ENCODE measurements around the gene HK1.

HK1 gene

DNA sequence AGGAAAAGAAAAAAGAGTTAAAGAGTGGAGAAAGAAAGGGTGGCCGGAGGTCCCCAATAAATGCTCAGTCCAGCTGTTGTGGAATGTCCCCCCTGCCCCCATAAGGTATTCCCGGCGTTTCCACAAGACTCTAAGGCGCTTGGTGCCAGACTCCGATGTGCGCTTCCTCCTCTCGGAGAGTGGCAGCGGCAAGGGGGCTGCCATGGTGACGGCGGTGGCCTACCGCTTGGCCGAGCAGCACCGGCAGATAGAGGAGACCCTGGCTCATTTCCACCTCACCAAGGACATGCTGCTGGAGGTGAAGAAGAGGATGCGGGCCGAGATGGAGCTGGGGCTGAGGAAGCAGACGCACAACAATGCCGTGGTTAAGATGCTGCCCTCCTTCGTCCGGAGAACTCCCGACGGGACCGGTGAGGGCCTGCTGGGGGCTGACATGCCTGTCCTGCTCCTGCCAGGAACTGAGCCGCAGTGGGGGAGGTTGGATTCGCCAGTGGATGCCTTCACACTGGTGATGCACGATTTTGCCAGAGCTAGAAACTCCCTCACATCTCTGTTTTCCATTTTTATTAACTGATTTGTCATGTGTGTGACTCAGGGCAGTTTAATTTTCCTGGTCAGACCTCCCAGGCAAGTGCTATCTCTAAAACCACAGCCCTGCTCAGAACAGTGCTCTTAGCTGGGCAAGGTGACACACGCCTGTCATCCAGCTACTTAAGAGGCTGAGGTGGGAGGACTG is 104.3 kb downstream of the HK1 start:
- no peak for DNase-seq

DNA sequence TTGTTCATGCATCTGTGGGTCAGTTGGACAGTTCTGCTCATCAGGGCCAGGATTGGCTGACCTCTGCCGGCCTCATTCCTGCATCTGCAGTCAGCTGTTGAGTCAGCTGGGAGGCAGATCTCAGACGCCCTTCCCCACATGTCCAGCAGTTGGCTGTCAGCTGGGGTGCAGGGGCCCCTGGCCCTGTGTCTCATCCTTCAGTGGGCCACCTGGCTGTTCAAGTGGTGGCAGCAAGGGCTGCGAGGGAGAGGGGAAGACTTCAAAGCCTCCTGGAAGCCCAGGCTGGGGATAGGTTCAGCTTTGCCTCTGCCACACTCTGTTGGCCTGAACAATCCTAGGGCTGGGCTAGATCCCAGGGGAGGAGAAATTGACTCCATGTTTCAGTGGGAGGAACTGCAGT is 105.3 kb downstream of the HK1 start:
- no peak for DNase-seq

DNA sequence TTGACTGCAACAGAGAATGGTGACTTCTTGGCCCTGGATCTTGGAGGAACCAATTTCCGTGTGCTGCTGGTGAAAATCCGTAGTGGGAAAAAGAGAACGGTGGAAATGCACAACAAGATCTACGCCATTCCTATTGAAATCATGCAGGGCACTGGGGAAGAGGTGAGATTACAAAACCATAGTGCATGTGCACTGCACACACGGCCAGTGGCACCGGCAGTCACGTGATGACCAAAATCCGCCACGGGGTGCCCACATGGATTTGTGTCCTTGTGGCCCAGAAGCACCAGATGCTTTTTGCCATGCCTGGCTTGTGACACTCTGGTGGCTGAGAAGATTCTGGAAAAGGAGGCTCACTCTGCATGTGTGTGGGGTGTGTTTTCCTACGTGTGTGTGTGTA is 106.0 kb downstream of the HK1 start:
- DNase-seq = no peak

DNA sequence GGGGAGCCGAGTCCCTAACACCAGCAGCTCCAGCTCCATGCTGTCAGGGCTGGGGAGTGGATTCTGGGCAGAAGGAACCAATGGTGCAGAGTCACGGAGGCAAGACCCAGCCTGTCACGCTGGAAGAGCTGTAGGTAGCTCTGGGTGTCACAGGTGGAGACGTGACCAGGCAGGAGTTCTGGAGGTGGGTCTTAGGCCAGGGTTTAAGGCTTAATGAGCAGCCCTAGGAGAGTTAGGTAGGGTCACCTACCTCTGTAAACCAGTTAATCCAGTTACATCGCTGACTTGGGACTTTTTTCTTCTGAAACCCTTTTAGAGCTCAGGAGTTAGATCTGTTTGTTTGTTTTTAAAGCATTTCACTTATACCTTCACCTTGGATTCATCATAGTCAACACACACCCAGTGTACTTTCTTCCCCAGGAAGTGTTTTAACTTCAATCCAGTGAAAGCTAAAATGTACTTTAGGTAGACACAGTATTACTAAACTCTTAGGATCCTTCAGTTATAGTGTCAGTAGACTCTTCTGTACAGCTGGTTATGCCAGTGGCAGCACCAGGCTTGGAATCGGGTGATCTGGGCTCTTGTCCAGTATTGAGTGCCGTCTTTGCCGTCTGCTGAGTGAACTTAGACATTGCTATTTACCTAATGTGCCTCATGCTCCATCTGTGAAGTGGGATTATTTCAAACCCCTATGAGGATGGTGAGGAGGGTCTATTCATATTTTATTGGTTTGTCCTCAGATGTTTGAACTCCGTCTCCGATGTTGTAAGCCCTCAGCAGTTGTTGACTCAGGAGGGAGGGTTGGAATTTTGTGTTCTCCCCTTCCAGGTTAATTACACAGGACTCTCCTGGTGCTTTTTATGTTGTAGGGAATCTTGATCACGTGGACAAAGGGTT is 107.4 kb downstream of the HK1 start:
- DNase-seq = no peak

DNA sequence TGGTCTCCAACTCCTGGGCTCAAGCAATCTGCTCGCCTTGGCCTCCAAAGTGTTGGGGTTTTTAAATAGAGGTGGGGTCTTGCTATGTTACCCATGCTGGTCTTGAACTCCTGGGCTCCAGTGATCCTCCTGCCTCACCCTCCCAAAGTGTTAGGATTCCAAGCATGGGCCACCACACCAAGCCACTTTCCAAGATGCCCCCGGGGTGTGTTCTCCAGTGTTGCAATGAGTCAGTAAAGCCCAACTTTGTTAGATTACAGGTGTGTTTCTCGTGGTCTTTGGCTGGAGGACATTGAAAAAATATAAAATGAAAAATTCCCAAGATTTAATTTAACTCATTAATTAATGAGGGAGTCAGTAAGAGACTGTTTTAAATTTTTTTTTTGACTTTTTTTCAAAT is 109.2 kb downstream of the HK1 start:
- DNase-seq = no peak

DNA sequence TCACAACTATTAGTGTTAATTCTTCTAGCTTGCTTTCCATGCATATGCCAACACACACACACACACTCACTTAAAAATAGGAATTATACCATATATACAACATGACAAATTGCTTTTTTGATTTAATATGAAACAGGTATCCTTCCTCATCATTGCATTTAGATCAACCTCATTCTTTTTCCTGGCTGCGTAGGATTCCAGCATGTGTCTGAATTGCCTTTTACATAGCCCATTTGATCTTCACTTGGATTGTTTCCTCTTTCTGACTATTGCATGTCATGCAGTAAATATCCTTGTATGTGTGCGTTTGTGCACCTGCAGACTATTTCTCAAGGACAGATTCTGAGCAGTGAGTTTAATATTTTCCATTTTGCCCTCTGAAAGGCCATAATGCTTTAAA is 110.2 kb downstream of the HK1 start:
- no peak for DNase-seq

DNA sequence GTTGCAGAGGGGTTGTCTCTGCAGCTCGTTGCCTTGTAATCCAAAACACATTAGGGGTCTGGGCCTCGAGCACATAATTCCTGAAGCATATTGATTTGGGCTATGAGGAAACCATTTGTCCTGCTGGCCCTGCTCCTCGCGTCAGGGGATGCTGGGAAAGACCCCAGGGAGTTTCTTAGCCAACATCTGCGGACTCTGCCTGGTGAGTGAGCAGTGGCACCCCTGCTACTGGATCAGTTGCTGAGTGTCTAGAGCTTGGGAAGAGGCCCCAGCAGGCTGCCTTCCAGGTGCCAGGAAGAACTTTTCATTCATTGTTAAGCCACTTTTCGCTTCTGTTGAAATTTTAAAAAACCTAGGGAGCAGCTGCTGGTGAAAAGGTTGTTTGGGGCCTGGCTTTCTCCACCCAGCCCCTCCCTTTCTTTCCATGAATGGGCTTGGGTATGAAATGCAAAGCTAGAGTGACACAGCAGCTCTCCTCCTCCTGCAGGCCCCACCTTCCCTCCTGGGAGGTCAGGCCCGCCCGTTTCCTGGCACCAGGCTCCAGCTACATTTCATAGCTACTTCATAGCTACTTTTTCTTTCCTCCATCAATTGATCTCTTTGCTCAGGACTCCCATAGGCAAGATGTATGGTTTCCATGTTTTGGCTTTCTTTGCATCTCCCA is 111.7 kb downstream of the HK1 start:
- DNase-seq = no peak

DNA sequence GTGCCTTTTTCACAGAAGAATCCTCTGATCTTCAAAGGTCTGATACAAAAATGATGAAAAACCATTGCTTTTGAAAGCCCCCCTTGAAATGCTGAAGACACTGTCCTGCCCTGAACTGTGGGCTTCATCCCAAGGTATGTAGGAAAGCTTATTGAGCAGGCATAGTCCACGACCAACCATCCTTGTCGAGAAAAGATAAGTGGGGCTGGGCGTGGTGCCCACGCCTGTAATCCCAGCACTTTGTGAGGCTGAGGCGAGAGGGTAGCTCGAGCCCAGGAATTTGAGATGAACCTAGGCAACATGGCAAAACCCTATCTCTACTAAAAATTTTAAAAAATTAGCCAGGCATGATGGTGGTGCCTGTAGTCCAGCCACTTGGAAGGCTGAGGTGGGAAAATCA is 112.9 kb downstream of the HK1 start:
- DNase-seq = no peak

DNA sequence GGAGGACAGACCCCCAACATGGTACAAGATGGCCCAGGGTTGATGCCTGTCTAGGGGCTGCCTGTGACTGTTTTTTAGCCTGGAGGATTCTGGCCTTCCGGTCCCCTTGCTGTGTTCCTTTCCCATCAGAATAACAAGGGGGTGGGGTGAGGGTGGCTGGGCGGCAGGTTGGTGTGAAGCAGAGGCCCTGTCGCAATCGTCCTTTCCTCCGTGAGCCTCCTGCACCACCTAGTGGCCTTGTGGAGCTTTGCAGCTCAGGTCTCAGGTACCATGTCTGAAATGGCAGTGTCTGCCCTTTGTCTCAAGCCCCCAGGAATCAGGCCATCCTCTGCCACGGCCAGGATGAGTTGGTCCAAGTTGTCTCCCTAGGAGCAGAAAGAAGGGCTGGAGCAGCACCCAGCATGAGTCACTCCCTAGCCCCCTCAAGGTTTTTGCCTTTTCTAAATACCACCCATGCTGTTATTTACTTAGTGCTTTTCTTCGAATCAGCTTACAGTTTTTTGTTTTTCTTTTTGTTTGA is 114.2 kb downstream of the HK1 start:
- DNase-seq = peak; percentile 46

DNA sequence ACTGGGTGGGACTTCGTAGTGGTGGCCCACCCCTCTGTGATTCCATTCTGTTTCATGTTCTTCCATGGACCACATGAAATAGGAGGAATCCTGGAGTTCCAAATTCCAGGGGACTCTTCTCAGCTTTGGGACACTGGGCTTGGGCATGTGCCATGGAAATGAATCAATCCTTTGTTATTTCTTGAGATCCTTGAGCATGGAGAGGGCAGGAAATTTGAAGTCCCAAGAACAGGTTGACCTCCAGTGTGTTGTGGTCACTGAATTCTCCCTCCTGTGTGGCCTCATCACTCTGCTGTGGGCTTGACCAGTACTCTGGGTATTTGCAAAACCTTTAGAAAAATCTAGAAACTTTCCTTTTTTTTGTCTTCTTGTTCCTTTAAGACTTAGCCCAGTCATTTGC is 115.7 kb downstream of the HK1 start:
- DNase-seq = no peak

DNA sequence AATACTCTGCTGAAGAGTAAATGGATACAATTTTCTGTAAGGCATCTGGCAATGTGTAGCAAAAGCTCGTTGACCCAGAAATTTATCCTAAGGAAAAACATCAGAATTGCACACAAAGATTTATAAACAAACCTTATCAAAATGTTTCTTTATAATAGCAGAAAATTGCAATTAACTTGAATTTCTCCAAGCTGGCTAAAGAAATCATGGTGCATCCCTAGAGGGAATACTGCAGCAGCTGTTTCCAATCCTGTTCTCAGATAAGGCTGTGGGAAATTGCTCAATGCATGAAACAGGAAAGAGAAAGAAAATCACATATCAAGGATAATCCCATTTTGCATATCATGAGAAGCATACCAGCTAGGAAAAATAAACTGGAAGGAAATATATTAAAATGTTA is 119.7 kb downstream of the HK1 start:
- no peak for DNase-seq

DNA sequence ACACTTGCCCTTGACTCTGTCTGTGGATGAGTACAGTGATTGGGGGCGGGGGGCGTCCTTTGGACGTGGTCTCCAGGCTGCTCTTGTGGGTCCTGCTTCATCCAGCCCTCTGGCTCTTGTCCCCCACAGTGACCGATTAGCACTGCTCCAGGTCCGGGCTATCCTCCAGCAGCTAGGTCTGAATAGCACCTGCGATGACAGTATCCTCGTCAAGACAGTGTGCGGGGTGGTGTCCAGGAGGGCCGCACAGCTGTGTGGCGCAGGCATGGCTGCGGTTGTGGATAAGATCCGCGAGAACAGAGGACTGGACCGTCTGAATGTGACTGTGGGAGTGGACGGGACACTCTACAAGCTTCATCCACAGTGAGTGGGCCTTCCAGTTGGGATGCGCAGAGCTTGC is 120.2 kb downstream of the HK1 start:
- no peak for DNase-seq

DNA sequence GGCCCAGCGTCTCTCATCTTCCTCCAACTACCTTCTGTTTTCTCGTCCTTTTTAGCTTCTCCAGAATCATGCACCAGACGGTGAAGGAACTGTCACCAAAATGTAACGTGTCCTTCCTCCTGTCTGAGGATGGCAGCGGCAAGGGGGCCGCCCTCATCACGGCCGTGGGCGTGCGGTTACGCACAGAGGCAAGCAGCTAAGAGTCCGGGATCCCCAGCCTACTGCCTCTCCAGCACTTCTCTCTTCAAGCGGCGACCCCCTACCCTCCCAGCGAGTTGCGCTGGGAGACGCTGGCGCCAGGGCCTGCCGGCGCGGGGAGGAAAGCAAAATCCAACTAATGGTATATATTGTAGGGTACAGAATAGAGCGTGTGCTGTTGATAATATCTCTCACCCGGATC is 122.6 kb downstream of the HK1 start:
- no peak for DNase-seq

DNA sequence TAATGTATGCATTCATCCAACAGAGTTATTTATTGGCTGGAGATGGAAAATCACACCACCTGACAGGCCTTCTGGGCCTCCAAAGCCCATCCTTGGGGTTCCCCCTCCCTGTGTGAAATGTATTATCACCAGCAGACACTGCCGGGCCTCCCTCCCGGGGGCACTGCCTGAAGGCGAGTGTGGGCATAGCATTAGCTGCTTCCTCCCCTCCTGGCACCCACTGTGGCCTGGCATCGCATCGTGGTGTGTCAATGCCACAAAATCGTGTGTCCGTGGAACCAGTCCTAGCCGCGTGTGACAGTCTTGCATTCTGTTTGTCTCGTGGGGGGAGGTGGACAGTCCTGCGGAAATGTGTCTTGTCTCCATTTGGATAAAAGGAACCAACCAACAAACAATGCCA is 123.1 kb downstream of the HK1 start:
- DNase-seq = no peak

DNA sequence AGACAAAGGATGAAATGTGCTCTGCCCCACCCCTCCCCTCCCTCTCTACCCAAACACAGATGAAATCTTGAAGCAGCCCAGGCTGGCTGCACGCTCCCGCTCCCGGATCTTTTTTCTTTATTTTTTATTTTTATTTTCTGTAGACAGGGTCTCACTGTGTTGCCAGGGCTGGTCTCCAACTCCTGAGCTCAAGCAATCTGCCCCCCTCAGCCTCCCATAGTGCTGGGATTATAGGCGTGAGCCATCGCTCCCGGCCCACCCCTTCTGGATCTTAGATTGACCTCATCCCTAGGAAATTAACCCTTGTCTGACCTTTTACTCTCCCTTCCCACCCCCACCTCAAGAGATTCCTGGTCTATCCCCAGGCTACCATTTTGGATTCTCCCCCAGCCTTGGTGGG is 124.1 kb downstream of the HK1 start:
- DNase-seq = no peak

DNA sequence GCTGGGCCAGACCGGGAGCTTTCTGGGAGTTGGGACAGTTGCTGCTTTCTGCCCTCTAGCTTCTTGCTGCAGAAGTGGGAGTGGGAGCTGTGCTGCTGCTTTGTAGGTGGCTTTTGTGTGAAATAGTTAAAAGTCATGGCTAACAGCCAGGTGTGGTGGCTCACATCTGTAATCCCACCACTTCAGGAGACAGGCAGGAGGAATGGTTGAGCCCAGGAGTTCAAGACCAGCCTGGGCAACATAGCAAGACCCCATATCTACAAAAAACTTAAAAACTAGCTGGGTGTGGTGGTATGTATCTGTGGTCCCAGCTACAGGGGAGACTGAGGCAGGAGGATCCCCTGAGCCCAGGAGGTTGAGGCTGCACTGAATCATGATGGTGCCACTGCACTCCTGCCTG is 124.8 kb downstream of the HK1 start:
- no peak for DNase-seq

DNA sequence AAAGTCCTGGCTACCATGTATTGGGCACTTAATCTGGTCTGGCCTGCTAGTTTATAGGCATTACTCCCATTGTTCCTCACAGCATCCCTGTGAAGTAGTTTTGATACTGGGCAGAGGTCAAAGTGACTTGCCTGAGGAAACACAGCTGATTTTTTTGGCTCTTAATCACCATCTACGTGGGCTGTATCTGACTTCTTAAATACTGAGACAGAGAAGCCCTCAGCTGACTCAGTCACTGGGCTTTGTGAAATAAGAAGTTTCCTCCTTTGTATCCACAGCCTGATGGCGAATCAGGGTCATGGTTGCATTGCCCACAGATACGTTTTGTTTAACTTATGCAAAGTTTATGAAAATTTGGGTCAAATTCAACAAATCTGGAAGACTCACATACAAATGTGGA is 125.2 kb downstream of the HK1 start:
- no peak for DNase-seq

DNA sequence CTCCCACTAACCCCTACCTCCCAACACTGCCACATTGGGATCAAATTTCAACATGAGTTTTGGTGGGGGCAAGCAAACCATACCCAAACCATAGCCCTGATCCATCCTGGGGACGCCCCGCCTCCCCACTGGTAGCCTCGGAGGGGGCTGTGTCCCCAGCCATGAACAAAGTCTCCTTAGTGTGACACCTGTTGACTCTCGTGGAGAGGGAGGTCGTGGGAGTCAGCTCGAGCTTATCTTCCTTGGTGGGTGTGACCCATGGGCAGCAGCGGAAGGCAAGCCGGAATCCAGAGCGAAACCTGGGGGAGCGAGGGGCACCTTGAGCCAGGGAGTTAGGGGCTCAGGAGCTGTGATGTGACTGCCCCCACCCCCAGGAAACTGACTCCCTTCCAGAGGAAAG is 126.5 kb downstream of the HK1 start:
- no peak for DNase-seq

DNA sequence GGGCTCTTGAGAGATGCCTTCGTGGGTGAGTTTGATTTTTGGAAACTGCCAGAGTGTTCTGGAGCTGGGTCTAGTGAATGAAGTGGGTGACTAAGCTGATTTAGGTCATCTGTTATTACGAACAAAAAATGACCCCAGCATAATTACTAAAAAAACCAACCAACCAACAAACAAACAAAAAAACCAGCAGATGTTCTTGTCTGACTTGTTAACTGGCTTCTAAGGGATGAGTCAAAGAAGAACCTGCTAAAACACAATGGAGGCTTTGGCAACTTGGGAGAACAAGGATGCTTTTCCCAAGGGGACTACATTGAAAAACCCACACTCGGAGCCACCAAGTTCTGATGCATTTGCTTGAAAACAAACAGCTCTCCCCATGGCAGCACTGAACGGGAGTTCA is 126.9 kb downstream of the HK1 start:
- no peak for DNase-seq

DNA sequence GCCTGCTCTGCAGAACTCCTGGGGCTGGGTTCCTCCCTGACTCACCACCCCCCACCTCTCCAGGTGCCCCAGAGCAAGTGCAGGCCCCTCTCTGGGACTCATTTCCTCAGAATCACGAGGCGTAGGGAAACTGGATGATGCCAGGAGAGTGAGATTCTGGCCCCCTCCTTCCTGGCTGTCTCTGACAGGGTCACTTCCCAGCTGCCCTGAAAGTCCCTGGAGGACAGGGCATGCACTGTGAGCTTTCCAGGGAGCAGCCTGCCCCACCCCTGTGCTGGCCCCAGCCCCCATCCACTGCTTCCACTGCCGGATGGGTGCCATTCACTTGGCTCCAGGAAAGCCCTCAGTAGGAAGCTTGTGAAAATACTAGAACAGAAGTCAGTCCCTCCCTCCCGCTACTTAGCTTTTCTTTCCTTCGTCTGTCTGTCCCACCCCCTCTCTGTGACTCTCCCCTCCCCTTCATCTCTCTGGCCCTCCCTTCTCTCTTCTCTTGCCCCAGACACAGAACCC is 128.1 kb downstream of the HK1 start:
- no peak for DNase-seq

DNA sequence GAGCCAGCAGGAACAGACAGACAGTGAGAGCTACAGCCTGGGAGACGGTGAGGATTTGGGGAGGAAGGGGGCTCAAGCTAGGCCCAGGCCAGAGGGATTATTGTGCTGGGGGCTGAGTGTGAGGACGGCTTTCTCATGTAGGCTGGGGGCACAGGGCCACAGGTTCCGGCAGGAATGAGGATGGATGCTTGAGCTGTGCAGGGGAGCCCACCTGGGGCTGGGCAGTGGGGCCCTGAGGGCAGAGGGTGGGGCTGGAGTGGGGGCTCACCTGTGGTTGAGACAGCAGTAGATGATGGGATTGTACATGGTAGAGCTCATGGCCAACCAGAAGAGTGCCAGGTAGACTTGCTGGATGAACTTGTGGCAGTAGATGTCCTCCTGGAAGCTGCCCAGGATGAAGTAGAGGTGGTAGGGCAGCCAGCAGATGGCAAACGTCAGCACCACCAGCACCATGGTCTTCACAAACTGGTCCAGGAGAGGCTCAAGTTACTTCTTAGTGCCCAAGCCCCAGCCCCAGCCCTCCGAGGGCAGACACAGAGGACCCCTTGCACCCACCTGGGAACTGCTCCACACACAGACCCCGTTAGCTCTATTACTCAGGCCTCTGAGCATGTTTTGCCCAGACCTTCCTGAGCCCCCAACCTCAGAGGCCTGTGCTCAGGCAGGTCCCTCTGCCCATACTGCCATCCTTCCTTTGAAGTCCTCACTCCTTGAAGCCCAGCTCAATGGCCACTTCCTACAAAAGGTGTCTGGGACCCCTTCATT is 128.7 kb downstream of the HK1 start:
- no peak for DNase-seq

DNA sequence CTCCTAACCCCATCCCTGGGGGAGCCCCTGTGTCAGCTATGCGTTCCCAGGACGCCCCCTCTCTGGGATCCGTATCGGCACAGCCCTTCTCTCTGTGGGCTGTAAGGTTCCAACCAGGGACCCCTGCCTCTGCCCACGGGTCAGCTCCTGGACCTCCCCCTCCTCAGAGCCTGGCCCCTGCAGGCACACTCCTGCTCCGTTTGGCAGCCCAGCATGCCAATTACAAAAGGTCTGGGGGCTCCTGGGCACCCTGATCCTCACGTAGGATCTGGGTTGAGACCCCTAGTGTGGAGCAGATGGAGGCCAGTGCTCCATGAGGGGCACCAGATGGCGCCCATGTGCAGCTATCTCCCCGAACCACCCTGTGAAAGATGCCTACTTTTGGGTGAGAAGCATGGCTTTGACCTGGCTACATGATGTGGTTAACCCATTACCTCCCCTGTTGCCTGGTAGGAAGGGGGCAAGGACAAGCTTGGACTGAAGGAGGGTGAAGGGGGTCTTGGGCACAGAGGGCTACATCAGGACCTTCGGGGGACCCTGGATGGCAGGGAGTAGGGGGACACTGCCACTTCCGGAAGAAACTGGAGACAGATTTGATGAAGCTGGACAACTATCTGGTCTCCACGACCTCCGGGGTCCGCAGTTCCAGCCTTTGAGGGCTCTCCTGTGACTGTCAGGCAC is 129.5 kb downstream of the HK1 start:
- DNase-seq = no peak
